ENCODE results near the gene ACTR5.

Gene ACTR5

DNA sequence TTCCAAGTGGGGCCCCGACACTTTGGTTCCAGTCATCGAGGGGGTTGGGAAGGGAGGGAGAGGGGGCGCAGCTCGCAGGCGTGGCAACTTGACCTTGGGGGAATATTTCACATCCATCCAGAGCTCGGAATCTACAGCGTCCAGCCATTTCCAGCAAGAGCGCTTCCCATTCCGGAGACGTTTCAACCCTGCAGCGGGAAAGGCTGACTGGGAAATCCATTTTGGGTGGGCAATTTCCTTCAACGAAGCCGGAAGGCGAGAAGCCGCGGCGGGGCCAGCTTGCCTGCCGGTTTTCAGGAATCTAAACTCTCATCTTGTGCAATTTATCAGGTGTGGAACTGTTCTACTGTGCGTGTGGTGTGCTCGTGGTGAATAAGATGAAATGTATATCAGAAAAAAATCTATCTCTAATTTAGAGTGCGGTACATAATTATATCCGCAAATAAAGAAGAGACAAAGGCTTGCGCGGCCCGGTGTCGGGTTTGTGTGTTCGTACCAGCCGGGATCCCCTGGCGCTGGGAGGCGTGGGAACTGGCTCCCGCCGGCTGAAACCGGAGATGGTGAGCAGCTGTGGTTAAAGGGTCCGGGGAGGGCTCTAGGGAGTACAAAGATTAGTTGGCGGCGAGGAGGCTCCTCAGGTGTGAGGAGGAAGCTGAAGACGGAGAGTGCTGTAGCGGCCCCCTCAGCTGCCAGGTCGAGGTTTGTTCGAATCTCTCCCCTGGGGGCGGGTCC lies 19.2 kb upstream of the ACTR5 start:
- no peak for DNase-seq (ENCODE audit: low spot score)

DNA sequence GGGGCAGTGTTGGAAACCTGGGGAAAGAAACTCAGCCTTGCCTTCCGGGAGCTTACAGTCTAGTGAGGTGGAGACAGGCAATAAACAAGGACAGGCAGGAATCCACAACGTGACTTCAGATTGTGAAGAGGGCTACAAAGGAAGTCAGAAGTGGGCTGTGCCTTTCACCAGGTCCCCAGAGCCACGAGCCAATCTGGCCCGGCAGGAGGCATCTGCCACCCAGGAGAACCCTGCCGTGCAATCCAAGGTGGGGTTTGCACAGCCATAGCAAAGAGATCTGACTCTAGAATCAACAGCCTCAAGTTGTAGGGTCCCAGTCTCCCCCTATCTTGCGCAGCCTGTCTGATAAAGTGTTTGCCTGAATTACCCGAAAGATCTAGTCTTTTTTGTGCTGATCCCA lies 18.5 kb upstream of the ACTR5 start:
- no peak for DNase-seq (ENCODE audit: low spot score)

DNA sequence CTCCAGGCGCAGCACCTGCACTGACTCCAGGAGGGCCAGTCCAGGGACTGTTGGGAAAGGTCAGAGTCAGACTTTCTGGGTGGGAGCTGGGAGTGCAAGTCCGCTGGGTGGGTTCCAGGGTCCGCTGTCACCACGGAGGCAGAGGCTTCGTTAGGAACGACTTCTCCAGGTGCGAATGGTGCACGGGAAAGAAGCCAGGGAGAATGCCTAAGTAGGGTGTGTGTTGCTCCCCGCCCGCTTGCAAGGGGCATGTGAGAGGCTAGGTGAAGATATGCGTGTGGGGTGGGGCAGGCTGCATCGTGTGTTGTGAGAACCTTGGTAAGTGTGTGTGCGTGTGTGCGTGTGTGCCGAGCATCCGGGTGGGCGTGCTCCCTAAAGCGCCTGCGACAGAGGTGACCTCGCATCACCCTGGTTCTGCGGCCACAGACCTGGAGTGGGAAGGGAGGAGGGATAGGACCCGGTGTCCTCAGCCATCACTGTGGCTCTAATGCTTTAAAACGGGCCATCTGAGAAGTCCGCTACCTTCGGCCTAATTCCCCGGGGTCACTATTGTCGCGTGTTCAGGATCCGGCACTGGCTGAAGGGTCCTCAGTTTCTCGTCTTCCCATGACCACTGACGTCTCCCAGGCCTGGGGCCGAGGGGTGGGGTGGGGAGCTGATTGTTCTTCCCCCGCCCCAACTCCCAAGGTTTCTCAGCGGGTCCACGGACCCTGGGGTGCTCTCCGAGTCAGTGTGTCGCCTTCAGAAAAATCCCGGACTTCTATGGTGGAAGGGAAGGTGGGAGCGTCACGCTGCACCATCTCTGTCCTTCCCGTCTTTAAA lies 17.9 kb upstream of the ACTR5 start:
- no peak for DNase-seq (ENCODE audit: low spot score)

DNA sequence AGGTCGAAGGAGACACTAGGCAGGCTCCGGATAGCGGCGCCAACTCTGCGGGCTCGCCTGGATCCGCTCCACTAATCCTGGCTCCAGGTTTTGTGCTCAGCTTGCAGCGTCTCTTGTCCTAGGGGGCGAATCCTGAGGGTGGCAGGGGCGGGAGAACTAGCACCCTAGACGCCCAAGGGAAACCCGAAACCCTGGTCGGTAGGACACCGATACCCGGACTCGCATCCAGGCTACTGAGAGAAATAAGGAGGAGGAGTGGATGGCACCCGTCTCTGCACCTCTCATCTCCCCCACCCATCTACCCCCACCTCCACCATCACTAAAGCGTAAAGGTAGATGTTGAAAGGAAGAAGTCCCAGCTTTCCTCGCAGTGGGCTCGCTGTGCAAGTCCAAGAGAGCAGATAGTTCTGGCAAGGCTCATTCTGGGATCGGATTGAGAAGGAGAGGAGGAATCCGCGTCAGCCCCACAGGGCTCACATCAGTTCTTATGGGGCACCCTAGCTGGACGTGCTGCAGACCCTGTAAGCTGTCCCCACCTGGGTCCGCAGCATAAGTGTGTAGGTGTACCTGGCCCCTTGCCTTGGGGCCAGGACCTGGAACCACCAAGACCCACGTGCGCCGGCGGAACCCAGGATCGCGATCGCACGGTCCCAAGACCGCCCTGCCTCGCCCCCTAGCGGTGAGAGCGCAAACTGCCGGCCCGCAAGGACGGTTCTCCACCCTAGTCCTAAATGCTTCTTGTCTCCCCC lies 17.1 kb upstream of the ACTR5 start:
- DNase-seq (ENCODE audit: low spot score) = peak; percentile 70

DNA sequence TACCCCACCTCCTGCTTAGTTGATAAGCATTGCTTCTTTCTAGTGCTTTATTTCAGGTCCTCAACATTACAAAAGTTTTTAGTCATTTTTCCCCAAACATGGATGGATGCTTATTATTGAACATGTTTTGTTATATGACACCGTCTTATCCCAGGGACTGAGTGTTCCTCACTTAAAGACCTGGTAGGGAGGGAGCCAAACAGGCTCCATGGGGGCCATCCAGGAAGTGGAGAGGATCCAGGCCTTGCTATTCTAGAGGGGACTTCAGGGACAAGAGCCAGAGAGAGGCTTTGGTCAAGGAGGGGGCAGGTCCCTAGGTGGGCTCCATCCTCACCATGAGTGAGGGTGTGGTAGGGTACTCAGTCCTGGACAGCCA lies 16.5 kb upstream of the ACTR5 start:
- DNase-seq (ENCODE audit: low spot score) = no peak

DNA sequence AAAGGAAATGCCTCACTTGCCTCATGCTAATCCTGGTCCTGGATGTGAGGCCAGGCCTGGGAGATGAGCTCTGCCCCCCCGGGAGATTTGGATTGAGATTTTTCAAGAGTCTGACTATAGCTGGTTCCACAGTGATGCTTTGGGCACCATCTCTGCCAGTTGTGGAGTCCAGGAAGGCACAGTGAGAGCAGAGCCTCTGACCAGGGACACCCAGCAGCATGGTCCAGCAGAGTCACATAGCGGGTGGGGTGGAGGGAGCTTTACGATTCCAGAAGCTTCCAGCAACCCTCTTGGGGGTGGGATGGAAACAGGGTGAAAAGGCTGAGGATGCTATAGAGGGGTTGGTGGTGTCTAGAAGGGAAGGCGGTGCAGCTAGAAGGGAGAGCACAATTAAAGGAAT lies 15.3 kb upstream of the ACTR5 start:
- DNase-seq (ENCODE audit: low spot score) = no peak

DNA sequence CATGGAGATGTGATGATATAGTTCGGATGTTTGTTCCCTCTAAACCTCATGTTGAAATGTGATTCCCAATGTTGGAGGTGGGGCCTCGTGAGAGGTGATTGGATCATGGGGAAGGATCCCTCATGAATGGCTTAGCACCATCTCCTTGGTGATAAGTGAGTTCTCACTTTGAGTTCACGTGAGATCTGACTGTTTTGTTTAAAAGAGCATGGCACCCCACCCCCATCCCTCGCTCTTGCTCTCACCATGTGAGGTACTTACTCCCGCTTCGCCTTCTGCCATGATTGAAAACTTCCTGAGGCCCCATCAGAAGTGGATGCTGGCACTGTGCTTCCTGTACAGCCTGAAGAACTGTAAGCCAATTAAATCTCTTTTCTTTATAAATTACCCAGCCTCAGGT lies 13.1 kb upstream of the ACTR5 start:
- DNase-seq (ENCODE audit: low spot score) = no peak

DNA sequence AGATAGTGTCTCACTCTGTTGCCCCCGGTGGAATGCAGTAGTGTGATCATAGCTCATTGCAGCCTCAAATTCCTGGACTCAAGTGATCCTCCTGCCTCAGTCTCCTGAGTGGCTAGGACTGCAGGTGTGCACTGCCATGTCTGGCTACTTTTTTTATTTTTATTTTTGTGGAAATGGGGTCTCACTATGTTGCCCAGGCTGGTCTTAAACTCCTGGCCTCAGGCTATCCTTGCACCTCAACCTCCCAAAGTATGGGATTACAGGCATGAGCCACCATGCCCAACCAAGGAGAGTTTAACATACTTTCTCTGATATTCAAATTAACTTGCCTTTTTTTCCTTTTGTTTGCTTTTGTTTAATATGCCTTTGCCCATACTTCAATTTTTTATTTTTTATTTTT lies 10.4 kb upstream of the ACTR5 start:
- DNase-seq (ENCODE audit: low spot score) = no peak

DNA sequence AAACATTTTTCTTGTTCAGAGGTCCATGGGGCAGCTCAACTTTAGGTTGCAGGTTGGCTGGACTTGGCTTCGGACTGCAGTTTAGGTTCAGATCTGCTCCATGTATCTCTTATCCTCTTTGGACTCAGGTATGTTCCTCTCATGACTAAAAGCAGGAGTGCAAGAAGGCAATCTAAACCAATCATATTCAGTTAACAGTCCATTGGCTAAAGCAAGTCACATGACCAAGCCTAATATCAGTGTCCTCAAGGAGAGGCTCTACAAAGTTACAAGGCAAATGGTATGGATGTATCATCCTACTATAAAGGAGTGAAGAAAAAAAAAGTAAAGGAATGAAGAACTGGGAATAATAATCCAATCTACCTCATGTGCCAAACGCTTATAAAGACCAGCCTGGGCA lies 2.5 kb upstream of the ACTR5 start:
- DNase-seq (ENCODE audit: low spot score) = no peak

DNA sequence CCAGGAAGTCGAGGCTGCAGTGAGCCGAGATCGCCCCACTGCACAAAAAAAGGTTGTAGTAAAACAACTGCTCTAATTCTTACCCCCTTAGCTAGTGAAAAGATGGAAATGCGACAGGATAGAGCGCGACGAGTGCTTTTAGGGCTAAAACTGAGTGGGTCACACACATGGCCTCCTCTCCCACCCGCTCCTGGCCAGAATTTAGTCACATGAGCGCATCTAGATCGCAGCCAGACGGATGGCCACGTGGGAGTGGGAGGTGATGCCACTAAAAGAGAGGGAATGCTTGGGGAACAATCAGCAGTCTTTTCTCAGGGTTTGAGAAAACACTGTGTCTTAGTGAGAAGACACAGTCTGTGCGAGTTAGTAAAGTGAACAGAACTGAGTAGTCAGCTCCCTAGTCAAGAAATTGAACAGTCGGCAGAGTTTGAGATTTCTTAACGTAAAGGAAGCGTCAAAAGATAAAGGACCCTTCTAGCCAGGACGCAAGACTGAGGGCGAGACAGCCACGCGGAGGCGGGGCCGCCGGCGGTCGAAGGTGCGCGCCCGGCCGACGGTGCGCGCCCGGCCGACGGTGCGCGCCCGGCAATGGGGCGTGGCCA lies 664 bp upstream of the ACTR5 start:
- DNase-seq (ENCODE audit: low spot score) = no peak

DNA sequence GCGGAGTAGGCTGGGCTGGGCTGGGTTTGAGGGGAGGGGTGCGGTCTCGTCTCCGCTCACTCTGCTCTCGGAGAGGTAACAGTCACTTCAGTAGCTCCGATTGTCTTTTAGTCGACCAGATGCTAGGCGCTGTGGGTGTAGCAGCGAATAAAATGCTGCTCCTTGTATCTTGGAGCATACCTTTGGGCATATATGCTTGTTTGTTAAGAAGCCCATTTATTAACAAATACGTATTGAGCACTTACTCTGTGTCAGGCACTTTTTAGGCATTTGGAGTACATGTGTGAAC lies 545 bp downstream of the ACTR5 start:
- DNase-seq (ENCODE audit: low spot score) = peak; percentile 59

DNA sequence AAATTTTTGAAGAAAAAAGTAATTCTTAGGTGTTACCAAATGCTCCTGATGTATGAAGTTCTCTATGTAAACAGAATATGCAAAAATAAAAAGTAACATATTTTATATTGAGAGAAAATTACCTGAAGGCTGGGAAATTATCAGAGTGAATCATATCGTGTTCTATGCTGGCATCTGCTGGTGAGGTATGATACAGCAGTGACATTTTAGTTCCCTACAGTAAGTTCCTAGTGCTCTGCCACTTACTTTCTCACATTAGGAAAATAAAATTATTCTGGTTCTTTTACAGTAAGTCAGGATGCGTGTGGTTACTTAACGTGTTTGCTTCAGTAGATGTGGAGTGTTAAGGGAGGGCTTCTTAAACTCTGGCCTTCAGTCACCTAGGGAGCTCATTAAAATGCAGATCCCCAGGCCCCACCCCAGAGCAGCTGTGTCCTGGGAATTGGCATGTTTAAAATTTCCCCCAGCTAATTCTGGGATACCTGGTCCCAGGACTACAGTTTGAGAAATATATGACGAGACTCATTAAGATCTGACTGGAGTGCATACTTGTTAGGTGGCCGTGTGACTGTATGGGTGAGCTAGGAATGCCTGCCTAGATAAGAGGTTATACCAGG lies 3.2 kb downstream of the ACTR5 start:
- DNase-seq (ENCODE audit: low spot score) = peak; percentile 79

DNA sequence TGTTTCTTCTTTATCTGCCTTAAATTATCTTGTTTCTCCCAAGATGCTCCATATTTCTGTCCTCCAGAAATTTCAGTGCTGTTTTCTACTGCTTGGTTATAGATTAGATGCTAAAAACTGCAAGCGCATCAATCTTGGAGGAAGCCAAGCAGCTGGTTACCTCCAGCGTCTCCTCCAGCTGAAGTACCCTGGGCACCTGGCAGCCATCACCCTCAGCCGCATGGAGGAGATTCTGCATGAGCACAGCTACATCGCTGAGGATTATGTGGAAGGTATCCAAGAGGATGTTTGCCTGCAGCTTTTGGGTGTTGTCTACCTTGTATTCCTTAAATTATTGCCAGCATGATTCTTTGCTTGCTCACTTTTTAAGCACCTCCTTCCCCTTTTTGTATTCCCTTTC lies 3.8 kb downstream of the ACTR5 start:
- no peak for DNase-seq (ENCODE audit: low spot score)

DNA sequence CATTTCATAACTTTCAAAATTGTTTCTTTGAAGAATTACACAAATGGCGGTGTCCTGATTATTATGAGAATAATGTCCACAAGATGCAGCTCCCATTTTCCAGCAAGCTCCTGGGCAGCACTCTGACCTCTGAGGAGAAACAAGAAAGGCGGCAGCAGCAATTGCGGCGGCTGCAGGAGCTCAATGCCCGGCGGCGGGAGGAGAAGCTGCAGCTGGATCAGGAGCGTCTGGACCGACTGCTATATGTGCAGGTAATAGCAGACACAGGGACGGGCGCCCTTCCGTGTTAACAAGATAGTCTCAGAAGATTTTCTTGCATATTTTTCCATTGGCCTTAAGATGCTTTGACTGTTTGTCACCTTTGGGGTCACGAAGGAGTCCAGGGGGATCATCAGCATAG lies 6.7 kb downstream of the ACTR5 start:
- DNase-seq (ENCODE audit: low spot score) = no peak

DNA sequence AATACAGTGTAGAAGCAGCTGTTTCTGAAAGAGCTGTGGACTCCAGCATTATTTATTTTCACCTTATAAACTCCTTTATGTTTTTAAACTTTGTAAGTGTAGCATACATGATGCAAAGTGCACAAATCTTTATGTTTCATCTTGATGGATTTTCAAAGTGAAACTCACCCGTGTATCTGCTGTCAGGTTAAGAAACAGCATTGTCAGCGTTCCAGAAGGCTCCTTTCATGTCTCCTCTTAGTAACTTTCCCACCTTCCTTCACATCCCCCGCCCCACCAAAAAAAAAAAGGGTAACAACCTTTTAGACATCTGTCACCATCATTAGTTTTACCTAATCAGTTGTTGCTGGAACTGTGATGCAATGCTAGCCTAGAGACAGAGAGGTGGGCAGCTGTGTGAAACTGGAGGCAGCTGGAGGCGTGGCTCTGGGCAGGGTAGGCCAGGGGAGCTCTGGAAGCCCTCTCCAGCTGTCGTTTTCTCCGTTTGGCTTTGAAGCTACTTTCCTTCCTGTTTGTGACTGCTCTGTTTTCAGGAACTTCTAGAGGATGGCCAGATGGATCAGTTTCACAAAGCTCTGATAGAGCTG lies 7.2 kb downstream of the ACTR5 start:
- DNase-seq (ENCODE audit: low spot score) = no peak

DNA sequence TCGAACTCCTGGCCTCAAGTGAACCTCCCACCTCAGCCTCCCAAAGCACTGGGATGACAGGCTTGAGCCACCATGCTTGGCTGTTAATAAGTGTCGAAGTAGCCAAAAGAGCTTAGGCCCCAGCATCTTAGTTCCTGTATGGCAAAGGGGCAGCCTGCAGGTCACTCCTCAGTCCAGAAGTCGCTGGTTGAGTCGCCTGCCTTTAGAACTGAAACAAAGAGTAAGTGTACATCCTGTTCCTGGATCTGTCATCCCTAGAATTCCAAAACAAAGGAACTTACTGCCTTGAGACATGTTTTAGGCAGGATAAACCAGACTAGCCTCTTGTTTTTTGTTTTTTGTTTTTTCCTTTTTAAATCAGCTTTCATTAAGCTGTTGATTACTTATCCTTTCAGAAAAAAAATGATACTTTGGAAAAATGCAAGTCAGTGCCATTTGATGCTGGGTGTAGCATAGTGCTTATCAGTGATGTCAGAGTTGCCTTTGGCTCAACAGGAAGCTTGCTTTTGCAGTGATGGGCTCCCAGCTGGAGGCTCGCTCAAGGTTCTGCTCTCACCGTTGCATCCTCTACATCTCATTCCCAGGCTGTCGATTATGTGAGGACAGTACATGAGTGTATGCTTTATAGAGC lies 9.0 kb downstream of the ACTR5 start:
- peak; percentile 80 for DNase-seq (ENCODE audit: low spot score)

DNA sequence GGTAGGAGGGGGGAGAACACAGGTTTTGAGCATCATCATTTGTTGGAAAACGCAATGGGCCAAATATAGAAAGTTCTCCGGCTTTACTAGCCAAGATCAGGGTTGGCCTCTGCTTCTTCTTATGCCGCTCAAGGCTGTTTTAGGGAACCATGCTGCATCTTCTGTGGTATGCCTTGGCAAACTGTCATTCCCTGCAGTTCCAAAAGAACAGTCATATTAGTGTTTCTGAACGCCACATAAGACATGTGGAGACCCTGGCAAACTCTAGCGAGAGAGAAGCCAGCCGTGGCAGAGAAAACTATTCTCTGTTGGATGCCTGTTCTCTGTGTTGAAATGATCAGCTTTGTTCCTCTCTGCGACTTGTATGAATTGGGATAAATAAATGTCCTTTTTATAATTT lies 10.8 kb downstream of the ACTR5 start:
- no peak for DNase-seq (ENCODE audit: low spot score)

DNA sequence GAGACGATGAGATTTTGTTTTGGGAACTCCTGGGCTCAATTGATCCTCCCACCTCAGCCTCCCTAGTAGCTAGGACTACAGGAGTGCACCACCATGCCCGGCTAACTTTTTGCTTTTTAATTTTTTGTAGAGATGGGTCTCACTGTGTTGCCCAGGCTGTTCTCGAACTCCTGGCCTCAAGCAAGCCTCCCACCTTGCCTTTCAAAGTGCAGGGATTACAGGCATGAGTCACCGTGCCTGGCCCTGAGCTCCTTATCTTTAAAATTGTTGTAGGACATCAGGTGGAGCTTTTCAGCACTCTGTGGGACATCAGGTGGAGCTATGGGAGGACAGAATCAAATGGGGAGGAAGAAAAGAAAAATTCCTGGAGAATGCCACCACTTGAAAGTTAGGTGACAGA lies 12.7 kb downstream of the ACTR5 start:
- DNase-seq (ENCODE audit: low spot score) = no peak

DNA sequence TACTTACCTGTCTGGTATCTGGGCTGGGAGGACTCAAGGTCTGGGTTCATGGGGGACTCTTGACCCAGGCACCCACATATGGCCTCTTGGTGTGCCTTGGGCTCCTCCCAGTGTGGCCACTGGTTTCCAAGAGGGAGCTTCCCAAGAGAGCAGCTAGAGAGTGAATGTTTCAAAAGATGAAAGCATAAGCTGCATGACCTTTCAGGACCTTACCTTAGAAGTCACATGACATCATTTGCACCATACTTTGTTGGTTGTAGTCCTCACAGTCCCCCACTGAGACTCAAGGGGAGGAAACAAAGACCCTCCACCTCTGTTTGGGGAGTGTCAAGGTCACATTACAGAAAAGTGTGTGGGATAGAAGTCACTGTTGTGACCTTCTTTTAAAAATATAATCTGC lies 13.9 kb downstream of the ACTR5 start:
- no peak for DNase-seq (ENCODE audit: low spot score)

DNA sequence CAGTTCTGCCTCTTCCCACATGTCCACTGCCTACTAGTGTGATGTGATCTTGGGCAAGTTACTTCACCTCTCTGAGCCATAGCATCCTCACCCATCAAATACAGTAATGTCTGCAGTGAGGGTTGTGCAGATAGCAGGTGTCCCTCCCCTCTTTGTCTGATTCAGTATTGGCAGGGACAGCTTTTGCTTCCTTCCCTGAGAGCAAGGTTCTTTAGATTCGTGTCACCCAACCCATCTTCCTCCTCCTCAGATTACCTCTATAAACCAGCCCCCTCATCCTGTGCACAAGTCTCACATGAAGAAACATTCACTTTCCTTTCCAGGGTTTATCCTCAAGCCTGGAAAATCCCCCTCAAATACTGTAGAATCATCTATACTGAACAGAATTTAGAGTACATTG lies 15.4 kb downstream of the ACTR5 start:
- no peak for DNase-seq (ENCODE audit: low spot score)

DNA sequence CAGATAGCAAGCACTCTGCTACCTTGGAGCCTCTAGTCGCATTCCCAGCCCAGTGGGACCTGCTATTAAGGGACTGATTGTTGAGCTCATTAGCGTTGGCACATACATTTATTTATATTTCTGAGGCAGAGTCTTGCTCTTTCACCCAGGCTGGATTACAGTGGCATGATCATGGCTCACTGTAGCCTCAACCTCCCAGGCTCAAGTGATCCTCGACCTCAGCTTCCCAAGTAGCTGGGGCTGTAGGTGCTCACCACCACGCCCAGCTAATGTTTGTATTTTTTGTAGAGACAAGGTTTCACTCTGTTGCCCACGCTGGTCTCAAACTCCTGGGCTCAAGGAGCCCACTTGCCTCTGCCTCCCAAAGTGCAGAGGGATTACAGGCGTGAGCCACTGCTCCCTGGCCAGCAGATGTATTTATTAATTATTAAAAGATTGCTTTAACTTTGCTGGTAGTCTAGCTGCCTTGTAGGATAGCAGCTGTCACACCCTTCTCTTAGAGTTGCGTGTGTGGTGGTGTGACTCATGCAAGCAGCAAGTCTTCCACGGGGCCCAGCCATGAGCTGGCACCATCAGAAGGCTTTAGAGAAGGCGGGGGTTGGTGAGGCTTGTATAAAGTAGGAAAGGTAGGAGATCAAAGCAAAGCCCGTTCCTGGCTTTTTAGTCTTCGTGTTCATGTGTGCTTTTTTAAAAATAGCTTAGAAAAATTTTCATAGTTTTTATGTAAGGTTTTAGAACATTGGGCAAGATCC lies 16.5 kb downstream of the ACTR5 start:
- DNase-seq (ENCODE audit: low spot score) = peak; percentile 68
